ENCODE measurements around the gene MSL1.
A peak's percentile ranks its signal among the peaks of the same experiment; 100 is the strongest.

MSL1 gene

DNA sequence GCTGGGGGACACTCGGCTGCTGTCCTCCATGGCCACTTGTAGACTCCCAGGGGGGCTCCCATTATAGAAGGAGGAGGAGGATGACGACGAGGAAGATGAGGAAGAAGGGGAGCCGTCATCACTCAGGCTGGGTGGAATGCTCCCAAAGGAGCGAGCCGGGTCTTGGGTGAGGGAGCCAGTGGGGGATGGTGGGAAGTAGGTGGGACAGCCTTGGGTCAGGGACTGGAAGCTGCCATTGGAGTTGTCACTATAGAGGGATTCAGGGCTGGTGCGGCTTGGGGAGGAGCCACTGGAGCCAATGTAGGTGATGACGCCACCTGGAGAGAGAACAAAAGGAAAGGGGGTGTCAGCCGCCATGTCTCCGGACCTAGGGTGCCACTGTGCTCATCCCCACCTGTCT, 24.7 kb upstream of the MSL1 start:
- TF ChIP-seq FOXM1 (IDR thresholded peaks at IDR 0.05; ENCODE audit: borderline replicate concordance, low read depth) (no peak), CREB1 (IDR thresholded peaks at IDR 0.05; ENCODE audit: low read depth) (no peak), TEAD4 (IDR thresholded peaks at IDR 0.05) (no peak), YY1 (IDR thresholded peaks at IDR 0.05; ENCODE audit: low read depth) (no peak)
- TF ChIP-seq, protein P1, sequence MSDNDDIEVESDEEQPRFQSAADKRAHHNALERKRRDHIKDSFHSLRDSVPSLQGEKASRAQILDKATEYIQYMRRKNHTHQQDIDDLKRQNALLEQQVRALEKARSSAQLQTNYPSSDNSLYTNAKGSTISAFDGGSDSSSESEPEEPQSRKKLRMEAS (IDR thresholded peaks at IDR 0.05): no peak

DNA sequence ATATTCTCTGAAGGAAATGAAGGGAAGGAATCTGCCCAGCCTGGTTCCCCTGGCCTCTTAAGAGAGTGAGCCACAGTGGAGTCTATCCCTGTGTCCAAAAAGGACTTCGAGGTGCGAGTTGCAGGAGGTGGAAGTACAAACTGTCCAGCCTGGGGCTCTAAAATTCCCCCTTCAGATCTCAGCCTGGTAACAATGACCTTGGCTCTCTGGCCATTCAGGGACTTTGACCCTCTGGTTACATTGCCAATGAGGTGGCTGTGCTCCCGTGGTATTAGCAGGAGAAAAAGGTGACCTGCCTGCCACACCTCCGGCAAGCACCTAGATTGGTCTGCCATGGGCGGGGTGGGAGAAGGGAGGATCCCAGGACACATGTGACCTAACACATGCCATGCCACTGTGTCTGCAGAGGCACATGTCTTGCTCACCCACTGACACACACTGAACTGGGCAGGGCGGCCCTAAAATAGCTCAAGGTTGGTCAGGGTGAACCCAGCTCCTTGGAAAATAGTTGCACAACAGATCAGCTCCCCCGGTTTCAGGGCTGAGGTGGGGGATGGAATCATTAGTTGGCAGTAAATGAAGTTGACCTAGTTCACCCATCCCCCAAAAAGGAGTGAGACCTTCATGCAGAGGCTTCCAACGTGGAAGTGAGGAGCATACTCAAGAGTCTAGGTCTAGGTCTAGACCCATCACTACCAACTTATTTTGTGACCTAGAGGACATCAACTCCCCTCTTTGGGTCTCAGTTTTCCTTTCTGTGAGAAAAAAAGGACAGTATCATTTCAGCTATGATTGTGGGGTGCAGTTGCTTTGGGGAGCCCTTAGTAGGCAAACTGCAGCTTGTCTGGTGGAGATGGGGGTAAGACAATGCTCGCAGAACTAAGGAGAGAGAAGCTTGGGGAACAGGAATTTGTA, 23.6 kb upstream of the MSL1 start:
- TF ChIP-seq CEBPB (IDR thresholded peaks at IDR 0.05): no peak
- TF ChIP-seq RAD21 (IDR thresholded peaks at IDR 0.05; ENCODE audit: low read depth): no peak
- peak; percentile 48; the same call in 1 of the 2 replicates for TF ChIP-seq USF1 (IDR thresholded peaks at IDR 0.05)
- no peak for TF ChIP-seq FOXM1 (IDR thresholded peaks at IDR 0.05; ENCODE audit: borderline replicate concordance, low read depth)
- TF ChIP-seq, protein P1 (IDR thresholded peaks at IDR 0.05): peak; percentile 43; the same call in 1 of the 2 replicates

GRCh38 chr17:40098846-40099618, 22.7 kb upstream of the MSL1 start:
- TF ChIP-seq TCF12 (IDR thresholded peaks at IDR 0.05; ENCODE audit: low read depth) (peak; percentile 62; the same call in 1 of the 2 replicates), EGR1 (IDR thresholded peaks at IDR 0.05) (peak; percentile 82), NFIC (IDR thresholded peaks at IDR 0.05) (no peak), EP300 (IDR thresholded peaks at IDR 0.05; ENCODE audit: borderline replicate concordance) (peak; percentile 46; the same call in 1 of the 2 replicates), FOXM1 (IDR thresholded peaks at IDR 0.05; ENCODE audit: borderline replicate concordance, low read depth) (no peak), CEBPB (IDR thresholded peaks at IDR 0.05) (no peak), ZBTB7A (IDR thresholded peaks at IDR 0.05; ENCODE audit: low read depth) (no peak), TAF1 (IDR thresholded peaks at IDR 0.05; ENCODE audit: low read depth) (no peak), YY1 (IDR thresholded peaks at IDR 0.05; ENCODE audit: low read depth) (peak; percentile 40; the same call in 1 of the 2 replicates), CREB1 (IDR thresholded peaks at IDR 0.05; ENCODE audit: low read depth) (no peak), TEAD4 (IDR thresholded peaks at IDR 0.05) (no peak), USF1 (IDR thresholded peaks at IDR 0.05) (peak; percentile 77), RAD21 (IDR thresholded peaks at IDR 0.05; ENCODE audit: low read depth) (no peak), REST (IDR thresholded peaks at IDR 0.05; ENCODE audit: low read depth) (no peak)
- TF ChIP-seq, protein P1 (IDR thresholded peaks at IDR 0.05): peak; percentile 100

DNA sequence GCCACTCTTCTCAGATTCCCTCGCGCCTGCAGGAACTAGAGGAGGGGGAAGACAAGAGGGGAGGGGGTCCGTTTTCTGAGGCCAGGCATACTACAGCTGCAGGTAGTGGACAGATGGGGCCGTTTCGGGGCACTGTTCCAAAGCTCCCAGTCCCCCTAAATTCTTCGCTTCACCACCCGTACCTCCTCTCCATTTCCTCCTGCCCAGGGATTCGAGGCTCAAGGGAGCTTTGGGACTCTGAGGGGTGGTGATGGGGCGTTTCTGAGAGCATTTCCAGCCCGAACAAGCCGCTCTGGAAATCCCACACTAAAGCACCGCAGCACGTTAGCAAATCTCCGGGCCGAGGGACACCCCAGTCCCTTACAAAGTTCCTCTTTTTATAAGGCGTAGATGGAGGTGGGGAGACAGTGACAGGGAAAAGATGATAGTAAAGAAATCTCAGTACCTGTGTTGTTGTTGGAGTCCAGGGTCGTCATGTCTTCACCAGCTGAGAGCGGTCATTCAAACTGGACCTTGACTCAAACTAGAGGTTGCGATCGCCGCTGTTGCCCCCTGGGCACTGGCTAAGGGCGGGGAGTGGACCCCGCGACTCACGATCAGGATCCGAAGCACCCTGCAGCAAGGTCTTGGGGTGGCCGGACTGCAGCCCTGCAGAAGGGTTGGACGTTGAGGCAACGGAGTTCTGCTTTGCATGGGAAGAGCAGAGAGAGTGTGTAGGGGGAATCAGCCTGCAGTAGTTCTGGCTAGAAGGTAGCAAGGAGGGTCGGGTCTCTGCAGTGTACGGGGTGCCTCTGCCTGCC, 22.0 kb upstream of the MSL1 start:
- no peak for TF ChIP-seq EP300 (IDR thresholded peaks at IDR 0.05; ENCODE audit: borderline replicate concordance)
- no peak for TF ChIP-seq REST (IDR thresholded peaks at IDR 0.05; ENCODE audit: low read depth)
- no peak for TF ChIP-seq TEAD4 (IDR thresholded peaks at IDR 0.05)
- no peak for TF ChIP-seq TAF1 (IDR thresholded peaks at IDR 0.05; ENCODE audit: low read depth)
- TF ChIP-seq ZBTB7A (IDR thresholded peaks at IDR 0.05; ENCODE audit: low read depth): no peak
- TF ChIP-seq EGR1 (IDR thresholded peaks at IDR 0.05): no peak
- TF ChIP-seq USF1 (IDR thresholded peaks at IDR 0.05): no peak
- TF ChIP-seq TCF12 (IDR thresholded peaks at IDR 0.05; ENCODE audit: low read depth): no peak
